Rectal smooth muscle tissue (tissue), 1 donor: Measurements from ENCODE around the gene POU6F2.
A peak's percentile ranks its signal among the peaks of the same experiment; 100 is the strongest.

Source experiments
- H3K27ac ChIP-seq: one replicate; pipeline ENCODE4 v1.7.0; 2013; ENCODE audit warnings: low read depth, low read length, inconsistent platforms
- H3K27me3 ChIP-seq: one replicate; pipeline ENCODE4 v1.7.0; 2013; ENCODE audit warnings: low read length; ENCODE audit not compliant: control insufficient read depth, insufficient read depth
- H3K36me3 ChIP-seq: one replicate; pipeline ENCODE4 v1.7.0; 2013; ENCODE audit warnings: low read length; ENCODE audit not compliant: control insufficient read depth, insufficient read depth
- H3K4me1 ChIP-seq: one replicate; pipeline ENCODE4 v1.7.0; 2013; ENCODE audit warnings: low read length; ENCODE audit not compliant: control insufficient read depth, insufficient read depth
- H3K4me3 ChIP-seq: one replicate; pipeline ENCODE4 v1.7.0; 2013; ENCODE audit warnings: low read length
- H3K9ac ChIP-seq: one replicate; pipeline ENCODE4 v1.7.0; 2013; ENCODE audit warnings: low read length

The POU6F2 gene

DNA sequence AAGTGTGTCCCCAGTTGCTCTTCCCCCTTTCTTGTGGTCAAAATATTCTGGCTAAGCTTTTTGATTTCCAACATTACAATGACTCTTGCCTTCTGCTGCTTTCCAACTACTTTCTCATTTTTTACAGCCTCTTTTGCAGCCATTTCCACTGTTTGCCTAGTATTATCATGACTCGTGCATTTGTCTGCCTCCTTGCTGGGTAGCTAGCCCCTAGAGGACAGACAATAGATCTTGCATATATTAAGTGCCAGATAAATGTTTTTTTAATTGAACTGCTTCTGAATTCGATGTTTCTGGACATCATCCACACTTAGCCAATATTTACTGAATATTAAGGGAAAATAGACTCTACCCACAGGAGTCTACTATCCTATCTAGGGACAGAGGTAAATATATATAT lies 124.5 kb downstream of the POU6F2 start:
- Histone ChIP-seq H3K36me3 (no peaks in the 10 kb centered on the region), H3K9ac (no peak overlapping the region), H3K4me3 (no peak overlapping the region), H3K27me3 (no peaks in the 10 kb centered on the region), H3K4me1 (no peaks in the 10 kb centered on the region), H3K27ac (no peak overlapping the region)

DNA sequence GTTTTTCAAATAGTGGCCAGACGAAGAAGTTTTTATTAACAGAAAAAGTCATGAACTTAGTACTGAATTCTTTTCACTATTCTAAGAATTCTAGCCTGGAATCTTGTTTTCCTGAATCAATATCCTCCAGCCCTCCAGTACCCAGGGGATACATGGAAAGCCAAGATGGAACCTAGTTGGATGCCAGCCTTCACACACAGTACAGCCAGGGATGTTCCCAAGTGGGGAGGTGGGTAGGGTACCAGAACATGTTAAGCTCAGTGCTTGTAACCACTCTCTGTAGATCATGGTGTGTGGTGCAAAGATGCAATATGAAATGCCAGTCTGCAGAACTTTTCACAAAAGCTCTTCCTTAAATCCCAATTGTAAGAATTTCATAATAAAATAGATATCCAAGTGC lies 128.0 kb downstream of the POU6F2 start:
- Histone ChIP-seq H3K27ac (no peak overlapping the region), H3K4me3 (no peak overlapping the region)

DNA sequence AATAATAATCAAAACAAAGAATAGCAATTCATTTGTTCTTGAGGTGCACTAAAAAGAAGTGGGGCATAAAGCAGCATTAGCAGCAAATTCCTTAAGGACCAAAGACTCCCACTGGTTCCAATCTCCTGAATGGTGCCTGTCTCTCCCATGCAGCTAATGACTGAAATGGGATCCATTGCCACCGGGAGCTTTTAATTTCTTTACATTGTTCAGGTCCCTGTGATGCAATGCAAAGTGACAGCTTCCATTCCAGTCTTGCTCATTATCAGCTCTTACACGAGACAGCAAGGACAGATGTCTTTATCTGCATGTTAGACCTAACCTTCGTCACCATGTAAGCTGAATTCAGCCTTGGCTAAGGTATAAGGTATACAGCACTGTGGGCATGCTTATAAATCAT lies 148.1 kb downstream of the POU6F2 start:
- H3K27ac ChIP-seq, result no peak overlapping the region
- no peak overlapping the region for H3K4me3 ChIP-seq
- H3K27me3 ChIP-seq, result no peaks in the 10 kb centered on the region
- H3K9ac ChIP-seq, result no peak overlapping the region
- no peaks in the 10 kb centered on the region for H3K36me3 ChIP-seq
- H3K4me1 ChIP-seq, result no peaks in the 10 kb centered on the region

More for the DNA sequence above, 128.0 kb downstream of the POU6F2 start:
- Histone ChIP-seq H3K9ac (no peak overlapping the region), H3K36me3 (no peaks in the 10 kb centered on the region), H3K4me1 (no peaks in the 10 kb centered on the region), H3K27me3 (no peaks in the 10 kb centered on the region)

DNA sequence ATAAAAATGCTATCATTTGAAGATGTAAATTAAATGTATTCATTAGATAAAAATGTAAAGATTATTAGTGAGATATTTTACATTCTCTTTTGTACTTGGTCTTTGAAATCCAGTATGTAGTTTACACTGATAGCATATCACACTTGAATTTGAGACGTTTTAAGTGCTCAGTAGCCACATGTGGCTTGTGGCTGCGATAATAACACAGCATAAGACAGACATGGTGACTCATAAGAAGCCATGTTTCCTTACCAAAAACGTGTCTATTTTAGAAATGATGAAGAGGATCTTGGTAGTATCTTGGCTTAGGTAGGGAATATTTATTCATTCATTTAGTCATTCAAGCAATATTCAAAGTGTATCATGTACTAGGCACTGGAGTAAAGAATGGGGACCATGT lies 149.3 kb downstream of the POU6F2 start:
- Histone ChIP-seq H3K9ac (no peak overlapping the region), H3K27ac (no peak overlapping the region), H3K4me3 (no peak overlapping the region), H3K27me3 (no peaks in the 10 kb centered on the region), H3K36me3 (no peaks in the 10 kb centered on the region), H3K4me1 (no peaks in the 10 kb centered on the region)

DNA sequence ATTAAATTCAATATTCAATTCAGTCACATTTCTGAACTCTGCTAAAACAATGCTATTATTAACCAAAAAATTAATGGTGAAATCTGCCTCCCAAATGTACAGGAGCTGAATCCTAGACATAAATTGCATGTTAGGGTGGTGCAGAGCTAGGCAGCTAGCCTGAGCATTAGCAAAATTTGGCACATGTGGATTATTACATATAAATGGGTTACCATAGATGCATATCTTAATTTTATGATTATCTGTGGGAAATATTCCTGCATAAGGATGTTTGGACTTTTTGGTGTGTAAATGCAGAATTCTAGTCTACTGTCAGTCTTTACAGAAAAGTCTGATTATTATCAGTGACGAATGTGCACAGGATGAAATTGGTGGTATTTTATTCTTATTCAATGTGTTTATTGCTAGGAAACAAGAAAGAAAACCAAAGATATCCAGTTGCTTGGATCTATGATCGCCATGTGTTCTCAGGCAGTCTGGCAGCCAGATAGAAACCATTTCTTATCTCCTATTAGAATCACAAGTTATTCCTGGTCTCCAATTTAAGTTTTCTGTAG lies 150.7 kb downstream of the POU6F2 start:
- Histone ChIP-seq H3K27ac (no peak overlapping the region), H3K36me3 (no peaks in the 10 kb centered on the region), H3K9ac (no peak overlapping the region), H3K4me1 (no peaks in the 10 kb centered on the region), H3K27me3 (no peaks in the 10 kb centered on the region), H3K4me3 (no peak overlapping the region)

DNA sequence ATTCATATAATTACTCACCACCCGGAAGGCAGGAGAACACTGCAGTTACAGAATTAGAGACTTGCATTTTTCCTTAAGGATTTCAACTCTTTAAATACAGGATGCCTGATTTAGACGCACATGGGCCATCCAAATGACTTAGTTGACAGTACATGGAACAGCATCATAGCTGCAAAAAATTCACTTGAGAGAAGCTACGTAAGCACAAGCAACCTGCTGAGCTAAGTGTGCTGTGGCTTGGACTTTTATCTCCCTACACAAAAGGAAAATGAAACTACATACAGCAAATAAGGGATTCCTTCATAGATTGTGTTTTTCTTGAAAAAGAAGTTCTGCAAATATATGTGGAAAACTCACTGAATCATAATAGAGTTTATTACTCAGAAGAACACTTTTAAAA lies 152.6 kb downstream of the POU6F2 start:
- Histone ChIP-seq H3K27me3 (no peaks in the 10 kb centered on the region), H3K4me3 (no peak overlapping the region), H3K27ac (no peak overlapping the region), H3K36me3 (no peaks in the 10 kb centered on the region), H3K9ac (no peak overlapping the region), H3K4me1 (no peaks in the 10 kb centered on the region)

DNA sequence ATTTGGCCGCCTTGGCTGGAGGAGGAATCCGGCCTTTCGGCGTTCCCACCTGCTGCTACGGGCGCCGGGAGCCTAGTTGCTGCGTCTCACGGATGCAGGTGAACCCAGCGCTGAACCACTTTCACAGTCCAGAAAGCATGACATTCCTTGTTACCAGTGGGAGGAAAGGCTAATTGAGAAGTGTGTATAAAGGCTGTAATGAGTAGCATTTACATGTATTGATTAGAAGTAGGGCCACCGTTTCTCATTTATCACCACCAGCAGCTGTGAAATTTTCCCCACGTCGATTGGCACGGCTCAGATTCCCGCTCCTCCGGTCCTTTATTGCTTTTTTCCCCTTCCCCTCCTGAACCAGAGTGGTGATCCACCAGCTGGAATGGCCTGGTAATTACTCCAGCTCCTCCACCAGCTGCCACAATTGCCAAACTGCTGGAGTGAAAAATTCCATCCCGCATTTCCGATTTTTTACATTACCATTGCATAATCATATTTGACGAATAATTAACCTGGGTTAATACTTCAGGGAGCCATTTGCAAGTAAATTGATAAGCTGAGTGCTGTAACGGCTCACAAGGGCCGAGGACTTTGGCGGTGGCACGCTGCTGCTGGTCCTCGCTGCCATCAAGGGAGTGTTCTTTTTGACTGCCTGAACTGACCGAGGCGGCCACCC lies 153.3 kb downstream of the POU6F2 start:
- Histone ChIP-seq H3K4me1 (no peaks in the 10 kb centered on the region), H3K9ac (no peak overlapping the region), H3K36me3 (no peaks in the 10 kb centered on the region), H3K4me3 (peak overlapping the region; percentile 16), H3K27me3 (no peaks in the 10 kb centered on the region), H3K27ac (no peak overlapping the region)

DNA sequence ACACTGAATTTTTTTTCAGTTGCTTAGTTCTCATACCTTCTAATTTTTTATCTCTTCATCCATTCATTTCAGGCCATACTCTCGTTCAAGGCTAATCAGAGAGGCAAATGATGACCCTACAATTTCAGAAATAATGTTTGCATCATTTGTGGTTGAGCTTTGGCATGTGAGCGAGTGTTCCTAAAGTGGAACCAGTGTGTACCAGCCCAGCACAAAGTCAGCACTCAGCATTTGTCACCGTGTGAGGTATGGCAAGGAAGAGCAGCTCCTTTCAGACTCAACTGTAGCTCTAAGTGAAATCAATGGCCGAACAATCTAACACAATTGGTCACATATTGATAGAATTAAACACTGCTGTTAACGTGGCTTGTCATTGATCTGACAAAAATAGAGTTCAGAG lies 154.6 kb downstream of the POU6F2 start:
- no peak overlapping the region for H3K27ac ChIP-seq
- no peaks in the 10 kb centered on the region for H3K4me1 ChIP-seq
- no peak overlapping the region for H3K9ac ChIP-seq
- H3K4me3 ChIP-seq, result no peak overlapping the region
- H3K36me3 ChIP-seq, result no peaks in the 10 kb centered on the region
- H3K27me3 ChIP-seq, result no peaks in the 10 kb centered on the region

DNA sequence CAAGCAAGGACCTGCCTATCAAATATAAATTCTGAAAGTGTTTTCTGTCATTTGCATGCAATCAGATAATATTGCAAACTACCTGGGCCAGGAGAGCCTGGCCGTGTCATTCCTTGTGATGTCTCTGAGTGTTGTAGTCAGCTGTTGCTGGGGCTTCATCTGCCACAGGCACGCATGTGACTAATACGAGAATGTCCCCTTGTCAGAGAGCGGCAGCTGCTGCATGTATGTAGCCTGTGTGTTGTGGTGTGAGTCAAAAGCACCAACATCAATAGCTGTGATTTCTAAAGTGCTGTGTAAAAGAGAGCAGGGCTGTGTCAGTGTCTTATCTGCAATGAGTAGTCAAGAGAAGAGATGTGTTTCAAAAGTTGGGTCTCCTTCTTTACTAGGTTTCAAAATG lies 155.4 kb downstream of the POU6F2 start:
- Histone ChIP-seq H3K36me3 (no peaks in the 10 kb centered on the region), H3K27me3 (no peaks in the 10 kb centered on the region), H3K9ac (no peak overlapping the region), H3K27ac (no peak overlapping the region), H3K4me1 (no peaks in the 10 kb centered on the region), H3K4me3 (no peak overlapping the region)

DNA sequence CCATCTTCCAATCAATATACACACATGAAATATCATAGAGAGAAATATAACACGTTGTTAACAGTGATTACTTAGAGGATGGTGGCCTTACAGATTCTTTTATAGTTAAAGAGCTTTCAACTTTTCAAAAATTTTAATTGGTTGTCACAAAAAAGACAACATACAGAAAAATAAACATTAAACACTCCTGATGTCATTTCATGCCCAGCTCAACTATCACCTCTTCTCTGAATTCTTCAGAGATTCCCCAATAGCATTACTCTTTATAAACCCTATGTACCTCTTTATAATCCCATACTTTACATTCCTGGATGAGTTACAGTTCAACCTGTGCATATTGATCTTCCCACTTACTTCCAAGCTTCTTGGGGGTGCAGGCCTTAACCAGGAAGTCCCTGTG lies 159.8 kb downstream of the POU6F2 start:
- Histone ChIP-seq H3K4me1 (no peaks in the 10 kb centered on the region), H3K27me3 (no peaks in the 10 kb centered on the region), H3K4me3 (no peak overlapping the region), H3K9ac (no peak overlapping the region), H3K27ac (no peak overlapping the region), H3K36me3 (no peaks in the 10 kb centered on the region)

DNA sequence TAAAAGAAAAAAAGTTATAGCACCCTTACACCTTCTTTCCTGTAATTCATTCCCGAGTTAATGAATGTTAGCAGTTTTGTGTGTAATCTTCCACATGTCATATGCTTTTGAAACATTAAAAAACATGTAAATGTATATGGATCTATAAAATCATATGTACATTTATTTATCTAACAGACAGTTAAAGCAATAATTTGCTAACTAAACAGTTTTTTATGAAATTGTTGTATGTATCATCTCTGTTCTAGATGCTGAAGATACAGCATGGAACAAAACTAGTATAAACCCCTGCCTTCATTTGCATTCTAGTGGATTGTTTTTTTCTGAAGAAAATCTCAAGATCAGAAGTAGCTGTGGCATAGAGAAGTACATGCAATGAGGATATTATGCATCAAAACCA lies 165.0 kb downstream of the POU6F2 start:
- H3K4me3 ChIP-seq, result no peak overlapping the region
- H3K27ac ChIP-seq, result no peak overlapping the region
- no peaks in the 10 kb centered on the region for H3K27me3 ChIP-seq
- no peak overlapping the region for H3K9ac ChIP-seq
- H3K4me1 ChIP-seq, result no peaks in the 10 kb centered on the region
- no peaks in the 10 kb centered on the region for H3K36me3 ChIP-seq

DNA sequence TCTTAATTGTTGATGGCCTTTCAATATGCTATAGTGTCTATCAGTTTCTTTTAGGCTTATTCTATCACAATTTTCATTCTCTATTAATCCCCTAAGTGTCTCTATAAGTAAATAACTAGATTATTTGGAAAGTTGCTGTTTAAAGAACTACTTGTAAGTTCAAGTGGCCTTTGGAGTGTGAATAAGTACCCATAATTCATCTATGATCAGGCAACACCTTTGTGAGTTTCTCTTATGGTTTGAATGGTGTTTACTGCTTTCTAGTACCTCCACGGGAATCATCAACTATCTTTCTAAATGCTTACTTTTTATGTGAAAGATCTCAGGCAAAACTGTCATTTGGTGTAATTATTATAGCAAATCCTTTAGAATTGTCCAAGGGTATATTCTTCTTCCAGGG lies 166.7 kb downstream of the POU6F2 start:
- Histone ChIP-seq H3K36me3 (no peaks in the 10 kb centered on the region), H3K9ac (no peak overlapping the region)

DNA sequence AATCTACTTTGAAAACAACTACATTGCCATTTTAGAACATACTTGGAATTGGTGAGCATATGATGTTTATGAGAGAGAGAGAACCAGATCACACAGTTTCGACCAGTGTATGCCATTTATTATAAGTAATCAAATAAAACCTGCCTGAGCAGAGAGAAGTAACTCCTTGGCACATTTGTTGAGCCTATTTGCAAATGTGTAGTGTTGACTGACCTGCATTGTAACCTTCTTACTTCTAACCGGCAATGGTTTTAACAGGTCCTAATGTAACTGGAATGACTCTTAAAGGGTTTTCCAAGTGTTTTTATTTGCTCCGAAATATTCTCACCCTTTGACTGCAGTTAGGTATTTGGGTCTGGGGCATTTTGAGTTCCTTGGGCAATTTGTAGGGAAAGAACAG lies 167.6 kb downstream of the POU6F2 start:
- H3K4me3 ChIP-seq, result no peak overlapping the region
- H3K27ac ChIP-seq, result no peak overlapping the region
- H3K9ac ChIP-seq, result no peak overlapping the region
- H3K27me3 ChIP-seq, result no peaks in the 10 kb centered on the region
- no peaks in the 10 kb centered on the region for H3K4me1 ChIP-seq
- H3K36me3 ChIP-seq, result no peaks in the 10 kb centered on the region

More for the DNA sequence above, 166.7 kb downstream of the POU6F2 start:
- no peaks in the 10 kb centered on the region for H3K27me3 ChIP-seq
- H3K4me1 ChIP-seq, result no peaks in the 10 kb centered on the region
- no peak overlapping the region for H3K4me3 ChIP-seq
- H3K27ac ChIP-seq, result no peak overlapping the region
